MCF 10A (cell line): ENCODE results near the gene ATG10. TPM values are rescaled to one million over a fixed set of nuclear protein-coding genes. Genes with fewer than 3 reads are reported as not detected.

Experiments used
- BruUV-seq: library from RNA; stranded (reverse); fragments of 400-500 nt; replicated peaks from 2 replicates; lab custom pipeline; 2021; lab: Mats Ljungman, UMichigan
- CTCF ChIA-PET: fragments of 300-600 bp; sonication (Branson Sonifier 250); formaldehyde crosslinking; extraction: SDS; loops from one replicate; lab custom pipeline; 2021; ENCODE audit warnings: antibody characterized with exemption, inconsistent platforms; lab: Yijun Ruan, JAX
- POLR2A ChIA-PET: fragments of 300-600, 350-650 bp; sonication (Branson Sonifier 250); formaldehyde crosslinking; extraction: SDS; loops from one replicate; lab custom pipeline; 2020; ENCODE audit warnings: antibody characterized with exemption, inconsistent platforms; lab: Yijun Ruan, JAX
- DNase-seq: peaks from one replicate; pipeline ENCODE4 v3.0.0-alpha.2; 2018; ENCODE audit not compliant: unreplicated experiment
- H3K27ac Mint-ChIP-seq: one replicate; pipeline ENCODE4 v1.8.0; 2022; ENCODE audit warnings: mild to moderate bottlenecking, low read depth, mixed read lengths; ENCODE audit not compliant: unreplicated experiment
- H3K27me3 Mint-ChIP-seq: one replicate; pipeline ENCODE4 v1.8.0; 2022; ENCODE audit warnings: mixed read lengths; ENCODE audit not compliant: insufficient read depth, unreplicated experiment
- H3K36me3 Mint-ChIP-seq: one replicate; pipeline ENCODE4 v1.8.0; 2022; ENCODE audit warnings: mild to moderate bottlenecking, moderate library complexity, mixed read lengths; ENCODE audit not compliant: insufficient read depth, unreplicated experiment
- H3K4me1 Mint-ChIP-seq: one replicate; pipeline ENCODE4 v1.8.0; 2022; ENCODE audit warnings: mixed read lengths; ENCODE audit not compliant: insufficient read depth, unreplicated experiment
- H3K4me3 Mint-ChIP-seq: one replicate; pipeline ENCODE4 v1.8.0; 2022; ENCODE audit warnings: mild to moderate bottlenecking, moderate library complexity, mixed read lengths; ENCODE audit not compliant: unreplicated experiment
- H3K9me3 Mint-ChIP-seq: one replicate; pipeline ENCODE4 v1.8.0; 2022; ENCODE audit warnings: mixed read lengths; ENCODE audit not compliant: unreplicated experiment
- CTCF ChIP-seq: fragments of 200-600 bp; IDR thresholded peaks from one replicate; pipeline ENCODE4 v1.8.0; 2022; ENCODE audit warnings: antibody characterized with exemption, mild to moderate bottlenecking; ENCODE audit not compliant: unreplicated experiment
- intact Hi-C: fragments of 100-400 bp; cut with micrococcal nuclease; formaldehyde crosslinking; loops from 2 replicates; pipeline ENCODE4 v1.14.1; 2022
- total RNA-seq: library from RNA; stranded (reverse); gene quantifications from 2 replicates; pipeline ENCODE4 v1.2.3, GENCODE V29; 2022

Gene ATG10
- total RNA-seq, 1 experiment from 2014 or later, result 9.9 TPM

GRCh38 chr5:82164977-82165713 lies 193.3 kb downstream of the ATG10 start:
- peak overlapping the region; percentile 88 for H3K27ac Mint-ChIP-seq
- TF ChIP-seq CTCF, result no peak
- H3K9me3 Mint-ChIP-seq, result peaks cover 6% of the 10 kb centered on the region
- BruUV-seq, result no TSS peak
- intact Hi-C loops, result no loop called here
- H3K36me3 Mint-ChIP-seq, result peaks cover under 1% of the 10 kb centered on the region
- H3K4me1 Mint-ChIP-seq, result peaks cover 41% of the 10 kb centered on the region
- peak; percentile 83 for DNase-seq
- POLR2A ChIA-PET, result interaction anchor here (0.6 to 3.5 kb wide), 29 partner anchors 10 to 745 kb away, joined by 3 to 94 read pairs (median 6); partner anchors contain the start of genes ATG10, RPS23 and SSBP2
- CTCF ChIA-PET, result interaction anchor here (0.5 to 3.5 kb wide), 54 partner anchors 9 to 1431 kb away, joined by 3 to 99 read pairs (median 4); partner anchors contain the start of gene SSBP2
- no peak overlapping the region for H3K4me3 Mint-ChIP-seq
- no peaks in the 10 kb centered on the region for H3K27me3 Mint-ChIP-seq

GRCh38 chr5:82165740-82166530 lies 194.1 kb downstream of the ATG10 start:
- Mint-ChIP-seq H3K27ac (peak overlapping the region; percentile 88), H3K27me3 (no peaks in the 10 kb centered on the region), H3K4me1 (peaks cover 41% of the 10 kb centered on the region), H3K36me3 (peaks cover 7% of the 10 kb centered on the region), H3K9me3 (peaks cover 6% of the 10 kb centered on the region), H3K4me3 (no peak overlapping the region)
- DNase-seq, result peak; percentile 94
- CTCF ChIA-PET, result interaction anchor here (0.5 to 3.5 kb wide), 46 partner anchors 8 to 1430 kb away, joined by 3 to 99 read pairs (median 4); partner anchors contain the start of gene SSBP2
- peak; percentile 89 for TF ChIP-seq CTCF
- no TSS peak for BruUV-seq
- POLR2A ChIA-PET, result interaction anchor here (0.6 to 3.5 kb wide), 22 partner anchors 11 to 657 kb away, joined by 3 to 94 read pairs (median 6); partner anchors contain the start of genes ATG10 and SSBP2
- intact Hi-C loops, result loop anchor here (1.0 to 2.0 kb wide), 7 partner anchors 59 to 741 kb away; partner anchors contain the start of genes ATG10 and SSBP2

- H3K27ac Mint-ChIP-seq, result no peak overlapping the region
- no peak for DNase-seq
- intact Hi-C loops, result loop anchor here (2.0 kb wide), 1 partner anchor 195 kb away; the partner anchor contains the start of gene ATG10
- peaks cover 6% of the 10 kb centered on the region for H3K9me3 Mint-ChIP-seq
- ChIA-PET POLR2A (interaction anchor here (0.8 to 2.2 kb wide), 6 partner anchors 61 to 657 kb away, joined by 3 to 11 read pairs (median 4); partner anchors contain the start of gene SSBP2), CTCF (interaction anchor here (0.6 to 2.3 kb wide), 10 partner anchors 9 to 864 kb away, joined by 3 to 12 read pairs (median 3); no protein-coding TSS in a partner anchor)
- peaks cover 7% of the 10 kb centered on the region for H3K36me3 Mint-ChIP-seq
- peaks cover 37% of the 10 kb centered on the region for H3K4me1 Mint-ChIP-seq
- BruUV-seq, result no TSS peak
- TF ChIP-seq CTCF, result no peak
- no peak overlapping the region for H3K4me3 Mint-ChIP-seq
- no peaks in the 10 kb centered on the region for H3K27me3 Mint-ChIP-seq
These were observed 195.6 kb downstream of the ATG10 start for GRCh38 chr5:82167372-82167935.
